HG03439 (cell line): ENCODE data around the gene RARRES2.

Experiments
- ATAC-seq: cut with Tn5 transposase; IDR thresholded peaks from one replicate; pipeline ENCODE4 v1.9.1; 2021; ENCODE audit warnings: mild to moderate bottlenecking, moderate library complexity; ENCODE audit not compliant: unreplicated experiment

RARRES2 gene

GRCh38 chr7:150339409-150339809, 2.0 kb downstream of the RARRES2 start:
- ATAC-seq: no peak

DNA sequence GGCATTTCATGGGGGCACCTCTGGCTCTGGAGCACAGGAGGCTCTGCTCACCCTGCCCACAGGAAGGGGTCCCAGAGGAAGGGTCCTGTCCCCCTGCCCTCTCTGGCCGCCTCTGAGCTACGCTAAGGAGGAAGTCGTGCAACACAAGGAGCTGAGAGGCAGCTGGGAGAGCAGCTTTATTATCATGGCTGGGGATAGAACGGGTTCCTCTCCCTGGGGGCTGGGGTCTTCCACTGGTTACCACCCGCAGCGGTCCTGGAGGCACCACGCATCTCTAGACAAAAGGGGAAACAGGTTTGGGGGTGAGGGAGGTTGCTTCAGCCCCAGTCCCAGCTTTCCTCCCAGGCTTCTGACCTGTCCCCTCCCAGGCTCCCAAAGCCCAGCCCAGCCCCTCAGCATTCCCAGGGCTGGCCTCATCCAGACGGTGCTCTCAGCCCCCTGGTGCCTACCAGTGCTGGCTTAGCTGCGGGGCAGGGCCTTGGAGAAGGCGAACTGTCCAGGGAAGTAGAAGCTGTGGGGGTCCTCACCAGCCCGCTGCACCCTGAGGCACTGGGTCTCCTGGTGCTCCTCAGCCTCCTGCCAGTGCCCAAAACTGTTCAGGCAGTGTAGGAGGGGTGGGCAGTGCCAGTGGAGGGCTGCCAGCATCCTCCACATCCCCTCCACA, 3.1 kb downstream of the RARRES2 start:
- ATAC-seq: no peak

DNA sequence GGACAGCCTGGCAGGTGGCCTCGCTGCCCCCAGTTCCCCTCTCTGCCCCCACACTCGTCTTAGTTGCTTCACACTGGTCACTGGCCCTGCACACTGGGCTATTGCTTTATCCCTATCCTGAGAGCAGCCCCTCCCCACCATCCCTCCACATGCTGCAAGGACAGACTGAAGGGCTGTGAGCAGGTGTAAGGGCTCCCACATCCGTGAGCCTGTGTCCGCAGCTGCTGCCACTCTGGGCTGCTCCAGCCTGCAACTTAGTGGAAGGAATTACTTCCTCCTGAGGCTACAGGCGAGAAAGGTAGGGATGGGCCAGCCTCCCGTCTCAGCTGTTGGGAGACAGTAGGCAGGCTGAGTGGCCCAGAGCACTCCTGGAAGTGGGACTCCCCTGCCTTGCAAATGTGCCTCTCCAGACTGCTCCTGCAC, 3.8 kb downstream of the RARRES2 start:
- no peak for ATAC-seq

GRCh38 chr7:150337179-150337578, 4.2 kb downstream of the RARRES2 start:
- no peak for ATAC-seq

- ATAC-seq: no peak
These were observed 4.7 kb downstream of the RARRES2 start for GRCh38 chr7:150336746-150337145.

GRCh38 chr7:150335774-150336112, 5.7 kb downstream of the RARRES2 start:
- no peak for ATAC-seq

DNA sequence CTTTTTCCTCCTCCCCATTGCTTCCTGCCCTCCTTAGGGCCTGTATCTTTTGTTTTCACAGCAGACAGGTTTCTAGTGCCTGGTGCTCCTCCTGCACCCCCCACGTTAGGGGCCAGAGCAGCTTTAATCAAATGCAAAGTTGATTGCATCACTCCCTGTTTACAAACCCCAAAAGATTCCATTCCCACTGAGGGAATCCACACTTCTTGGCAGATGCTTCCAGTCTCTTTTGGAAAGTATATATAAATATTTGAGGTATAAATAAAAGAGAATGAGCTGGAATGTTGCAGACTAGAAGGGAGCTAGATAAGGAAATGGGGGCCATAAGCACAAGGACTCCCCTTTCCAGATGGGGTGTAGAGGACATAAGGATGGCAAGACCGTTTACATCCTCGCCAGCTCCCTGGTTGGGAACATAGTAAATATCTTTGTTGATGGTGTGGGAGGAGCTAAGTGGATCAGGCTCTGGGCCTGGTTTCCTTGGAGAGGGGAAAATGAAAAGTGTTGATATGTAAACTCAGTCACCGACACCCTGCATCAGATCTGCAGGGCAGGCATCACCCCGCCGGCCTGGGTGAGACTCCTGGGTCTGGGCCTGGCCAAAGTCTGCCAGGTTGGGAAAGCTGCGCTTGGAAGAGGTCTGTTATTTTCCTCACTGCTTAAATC, 6.2 kb downstream of the RARRES2 start:
- ATAC-seq: no peak

DNA sequence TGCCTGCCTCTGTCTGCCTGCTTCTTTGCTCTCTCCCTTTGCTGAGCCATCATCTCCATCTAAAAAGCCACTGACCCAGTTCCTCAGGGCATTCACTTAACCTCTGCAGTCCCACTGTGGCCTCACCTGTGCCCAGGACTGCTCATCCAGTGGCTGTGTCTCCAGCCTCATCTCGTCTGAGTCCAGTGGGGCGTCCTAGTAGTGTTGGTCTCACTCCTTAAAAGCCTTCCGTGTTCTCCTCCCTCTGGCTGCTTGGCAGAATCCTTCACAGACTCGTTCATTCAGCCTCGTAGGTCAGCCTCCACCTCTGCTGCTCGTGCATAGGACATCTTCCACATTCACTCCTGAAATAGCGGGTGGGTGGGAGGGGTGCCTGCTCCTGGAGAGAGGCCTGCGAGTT, 7.3 kb downstream of the RARRES2 start:
- ATAC-seq: no peak

GRCh38 chr7:150333659-150334058, 7.8 kb downstream of the RARRES2 start:
- no peak for ATAC-seq

DNA sequence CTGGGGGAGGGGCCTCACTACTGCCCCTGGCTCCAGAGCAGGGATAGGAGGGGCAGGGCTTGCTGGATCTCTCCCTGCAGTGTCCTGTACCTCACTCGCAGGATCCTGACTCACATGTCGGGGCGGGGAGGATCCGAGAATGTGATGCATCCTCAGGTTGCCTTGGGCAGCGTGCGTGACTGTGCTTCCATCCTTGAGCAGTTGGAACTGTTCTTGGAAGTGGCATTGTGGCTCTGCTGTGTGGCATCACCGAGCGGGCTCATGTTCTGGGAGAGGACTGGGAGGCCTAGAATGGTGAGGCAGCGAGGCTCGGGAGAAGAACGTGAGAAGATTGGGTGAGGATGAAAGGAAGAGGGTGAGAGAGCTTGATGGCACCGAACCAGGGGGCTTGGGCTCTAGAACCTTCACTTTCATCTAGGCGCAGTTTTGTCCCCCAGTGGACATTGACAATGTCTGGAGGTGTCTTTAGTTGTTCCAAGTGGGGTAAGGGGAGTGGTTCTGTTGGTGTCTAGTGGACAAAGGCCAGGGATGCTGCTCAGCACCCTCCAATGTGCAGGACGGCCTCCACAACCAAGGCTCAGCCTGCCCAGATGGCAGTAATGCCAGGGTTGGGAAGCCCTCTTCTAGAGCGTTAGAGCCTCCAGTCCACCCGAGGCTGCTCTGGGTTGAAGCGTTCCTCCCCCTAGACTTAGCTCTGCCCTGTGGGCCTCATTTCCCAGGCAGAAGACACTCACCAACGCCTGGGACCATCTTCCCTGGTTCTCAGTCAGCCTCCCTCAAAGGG, 8.4 kb downstream of the RARRES2 start:
- no peak for ATAC-seq

GRCh38 chr7:150330211-150330885, 11.1 kb downstream of the RARRES2 start:
- no peak for ATAC-seq

DNA sequence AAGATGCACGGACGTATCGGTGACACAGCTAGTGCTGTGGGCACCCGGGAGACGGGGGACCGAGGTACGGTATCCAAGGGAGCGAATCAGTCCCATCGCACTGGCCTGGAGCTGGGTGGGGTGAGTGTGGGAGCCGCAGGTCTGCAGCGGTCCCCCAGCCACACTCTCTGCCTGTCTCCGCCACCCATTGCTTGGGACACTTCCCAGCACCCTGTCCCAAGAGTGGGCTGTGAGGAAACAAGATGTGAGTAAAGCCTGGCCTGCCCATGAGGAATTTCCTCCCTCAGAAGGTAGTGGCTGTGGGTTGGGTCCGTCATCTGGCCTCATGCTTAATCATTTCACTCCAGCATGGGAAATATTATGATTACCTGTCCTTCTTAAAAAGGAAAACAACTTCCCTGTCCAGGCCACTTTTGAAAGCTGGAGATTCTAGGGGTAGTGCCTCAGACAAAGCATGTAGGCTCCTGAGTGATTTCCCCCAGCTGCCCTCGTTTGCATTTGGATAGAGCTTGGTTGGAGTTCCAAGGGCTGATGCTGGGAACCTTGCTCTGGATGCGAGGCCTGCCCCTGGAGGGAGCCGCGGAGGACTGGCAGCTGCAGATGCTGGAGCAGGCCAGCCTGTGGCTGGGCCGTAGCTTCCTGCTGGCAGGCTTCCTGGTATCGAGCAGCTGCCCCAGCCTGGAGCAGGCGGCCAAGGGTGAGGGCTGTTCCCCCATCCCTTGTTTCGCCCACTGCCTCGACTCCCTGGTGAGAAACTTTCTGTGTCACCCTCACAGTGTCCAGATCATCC, 11.9 kb downstream of the RARRES2 start:
- no peak for ATAC-seq

DNA sequence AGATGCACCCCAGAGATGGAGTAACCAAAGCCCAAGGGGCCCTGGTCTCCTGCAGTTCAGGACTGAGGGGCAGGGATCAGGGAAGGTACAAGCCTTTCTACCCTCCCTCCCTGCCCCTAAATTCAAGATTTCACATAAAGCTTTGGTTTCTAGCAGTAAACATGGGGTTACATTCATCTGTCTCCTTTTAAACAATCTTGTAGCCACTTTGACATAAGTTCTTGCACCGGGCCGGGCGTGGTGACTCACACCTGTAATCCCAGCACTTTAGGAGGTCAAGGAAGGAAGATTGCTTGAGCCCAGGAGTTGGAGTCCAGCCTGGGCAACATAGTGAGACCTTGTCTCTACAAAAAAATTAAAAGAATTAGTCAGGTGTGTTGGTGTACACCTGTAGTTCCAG, 14.1 kb downstream of the RARRES2 start:
- no peak for ATAC-seq

DNA sequence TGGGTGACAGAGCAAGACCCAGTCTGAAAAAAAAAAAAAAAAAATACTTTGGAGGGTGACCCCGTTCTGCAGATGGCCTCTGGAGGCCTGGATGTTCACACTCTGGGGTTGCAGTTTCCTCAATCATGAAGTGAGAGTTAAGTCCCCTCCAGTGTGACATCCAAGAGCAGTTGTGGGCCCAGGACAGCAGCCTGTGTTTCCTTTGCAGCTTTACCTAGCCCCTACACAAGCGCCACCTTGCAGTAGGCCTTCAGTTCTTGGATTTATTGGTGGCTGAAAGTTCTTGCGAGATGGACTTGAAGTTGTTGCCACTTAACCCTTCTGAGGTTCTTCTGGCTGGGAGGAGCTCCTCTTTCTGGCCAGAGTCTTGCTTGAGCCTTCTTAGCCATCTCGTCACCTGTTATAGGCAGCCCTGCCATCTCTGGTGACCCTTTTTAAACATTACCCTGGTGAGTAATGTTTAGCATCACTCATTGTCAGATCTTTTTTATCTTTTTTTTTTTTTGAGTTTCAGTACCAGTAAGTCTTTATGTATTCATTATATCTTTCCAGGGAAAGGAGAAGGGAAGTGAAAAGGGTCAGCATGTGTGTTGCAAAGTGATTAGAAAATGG, 14.7 kb downstream of the RARRES2 start:
- no peak for ATAC-seq

- ATAC-seq: no peak
These were observed 15.5 kb downstream of the RARRES2 start for GRCh38 chr7:150325901-150326300.

GRCh38 chr7:150325110-150325611, 16.3 kb downstream of the RARRES2 start:
- no peak for ATAC-seq

GRCh38 chr7:150324373-150324961, 17.0 kb downstream of the RARRES2 start:
- ATAC-seq: no peak

GRCh38 chr7:150323682-150324372, 17.6 kb downstream of the RARRES2 start:
- no peak for ATAC-seq
